ENCODE measurements around the gene ZNF474.

The ZNF474 gene

GRCh38 chr5:122124766-122125165, 4.6 kb upstream of the ZNF474 start:
- Histone ChIP-seq H3K27ac (no peak overlapping the region), H3K9me3 (no peaks in the 10 kb centered on the region), H3K36me3 (no peaks in the 10 kb centered on the region), H3K4me3 (ENCODE audit: low read depth in 1 of 2, low read length in 1 of 2) (no peak overlapping the region), H3K4me1 (ENCODE audit: control insufficient read depth in 1 of 2, insufficient read depth in 1 of 2, low read depth in 1 of 2, low read length in 1 of 2) (no peaks in the 10 kb centered on the region), H3K27me3 (no peaks in the 10 kb centered on the region)
- no peak for TF ChIP-seq CTCF (IDR thresholded peaks at IDR 0.05)

- Histone ChIP-seq H3K27me3 (no peaks in the 10 kb centered on the region), H3K4me3 (ENCODE audit: low read depth in 1 of 2, low read length in 1 of 2) (no peak overlapping the region), H3K4me1 (ENCODE audit: control insufficient read depth in 1 of 2, insufficient read depth in 1 of 2, low read depth in 1 of 2, low read length in 1 of 2) (no peaks in the 10 kb centered on the region), H3K36me3 (no peaks in the 10 kb centered on the region), H3K27ac (no peak overlapping the region), H3K9me3 (no peaks in the 10 kb centered on the region)
- no peak for TF ChIP-seq CTCF (IDR thresholded peaks at IDR 0.05)
Observed at GRCh38 chr5:122126177-122126755, 3.1 kb upstream of the ZNF474 start.

GRCh38 chr5:122126756-122127321, 2.5 kb upstream of the ZNF474 start:
- Histone ChIP-seq H3K27ac (no peak overlapping the region), H3K27me3 (no peaks in the 10 kb centered on the region), H3K4me1 (ENCODE audit: control insufficient read depth in 1 of 2, insufficient read depth in 1 of 2, low read depth in 1 of 2, low read length in 1 of 2) (no peaks in the 10 kb centered on the region), H3K36me3 (no peaks in the 10 kb centered on the region), H3K4me3 (ENCODE audit: low read depth in 1 of 2, low read length in 1 of 2) (no peak overlapping the region), H3K9me3 (no peaks in the 10 kb centered on the region)
- TF ChIP-seq CTCF (IDR thresholded peaks at IDR 0.05), result no peak

- Histone ChIP-seq H3K36me3 (no peaks in the 10 kb centered on the region), H3K4me1 (ENCODE audit: control insufficient read depth in 1 of 2, insufficient read depth in 1 of 2, low read depth in 1 of 2, low read length in 1 of 2) (no peaks in the 10 kb centered on the region), H3K27me3 (no peaks in the 10 kb centered on the region), H3K4me3 (ENCODE audit: low read depth in 1 of 2, low read length in 1 of 2) (no peak overlapping the region), H3K27ac (no peak overlapping the region), H3K9me3 (no peaks in the 10 kb centered on the region)
- no peak for TF ChIP-seq CTCF (IDR thresholded peaks at IDR 0.05)
Observed at GRCh38 chr5:122130152-122130551, 806 bp downstream of the ZNF474 start.

GRCh38 chr5:122137702-122138101, 8.4 kb downstream of the ZNF474 start:
- no peak overlapping the region for H3K27ac ChIP-seq
- H3K4me3 ChIP-seq (ENCODE audit: low read depth in 1 of 2, low read length in 1 of 2), result no peak overlapping the region
- no peaks in the 10 kb centered on the region for H3K4me1 ChIP-seq (ENCODE audit: control insufficient read depth in 1 of 2, insufficient read depth in 1 of 2, low read depth in 1 of 2, low read length in 1 of 2)
- H3K36me3 ChIP-seq, result no peaks in the 10 kb centered on the region
- no peaks in the 10 kb centered on the region for H3K9me3 ChIP-seq
- no peak for TF ChIP-seq CTCF (IDR thresholded peaks at IDR 0.05)
- H3K27me3 ChIP-seq, result no peaks in the 10 kb centered on the region
